HG03175 (cell line): ENCODE measurements around the gene PNPLA7.
"Not testable (repeated sequence)": the region's sequence is repeated elsewhere in the genome, so short reads cannot be mapped to it uniquely, and the experiment has no call there.

ENCODE experiments used
- ATAC-seq: cut with Tn5 transposase; IDR thresholded peaks from one replicate; pipeline ENCODE4 v1.9.1; 2021; ENCODE audit warnings: mild to moderate bottlenecking, moderate library complexity; ENCODE audit not compliant: unreplicated experiment

PNPLA7 gene

DNA sequence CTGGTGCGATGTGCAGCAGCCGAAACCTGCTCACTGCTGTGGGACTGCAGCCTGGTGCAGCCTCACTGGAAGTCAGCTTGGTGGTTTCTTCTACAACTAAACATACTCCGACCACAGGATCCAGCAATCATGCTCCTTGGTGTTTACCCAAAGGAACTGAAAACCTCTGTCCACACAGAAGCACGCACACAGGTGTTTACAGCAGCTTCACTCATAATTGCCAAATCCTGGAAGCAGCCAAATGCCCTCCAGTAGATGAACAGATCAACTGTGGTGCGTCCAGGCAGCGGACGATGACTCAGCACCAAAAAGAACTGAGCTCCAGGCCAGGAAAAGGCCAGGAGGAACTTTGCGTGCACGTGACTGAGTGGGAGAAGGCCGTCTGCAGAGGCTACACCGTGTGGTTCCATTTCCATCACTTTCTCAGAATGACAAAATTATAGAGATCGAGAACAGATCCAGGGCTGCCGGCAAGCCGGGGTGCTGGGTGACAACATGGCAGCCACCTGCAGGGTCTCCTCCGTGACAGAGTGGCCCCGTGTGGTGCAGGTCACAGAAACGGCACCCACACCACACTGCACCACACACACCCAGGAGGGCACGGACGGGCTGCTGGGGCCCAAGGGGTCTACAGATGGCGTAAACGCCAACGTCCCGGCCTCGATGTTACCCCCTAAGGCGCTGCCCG is 68.0 kb downstream of the PNPLA7 start:
- ATAC-seq: no peak

DNA sequence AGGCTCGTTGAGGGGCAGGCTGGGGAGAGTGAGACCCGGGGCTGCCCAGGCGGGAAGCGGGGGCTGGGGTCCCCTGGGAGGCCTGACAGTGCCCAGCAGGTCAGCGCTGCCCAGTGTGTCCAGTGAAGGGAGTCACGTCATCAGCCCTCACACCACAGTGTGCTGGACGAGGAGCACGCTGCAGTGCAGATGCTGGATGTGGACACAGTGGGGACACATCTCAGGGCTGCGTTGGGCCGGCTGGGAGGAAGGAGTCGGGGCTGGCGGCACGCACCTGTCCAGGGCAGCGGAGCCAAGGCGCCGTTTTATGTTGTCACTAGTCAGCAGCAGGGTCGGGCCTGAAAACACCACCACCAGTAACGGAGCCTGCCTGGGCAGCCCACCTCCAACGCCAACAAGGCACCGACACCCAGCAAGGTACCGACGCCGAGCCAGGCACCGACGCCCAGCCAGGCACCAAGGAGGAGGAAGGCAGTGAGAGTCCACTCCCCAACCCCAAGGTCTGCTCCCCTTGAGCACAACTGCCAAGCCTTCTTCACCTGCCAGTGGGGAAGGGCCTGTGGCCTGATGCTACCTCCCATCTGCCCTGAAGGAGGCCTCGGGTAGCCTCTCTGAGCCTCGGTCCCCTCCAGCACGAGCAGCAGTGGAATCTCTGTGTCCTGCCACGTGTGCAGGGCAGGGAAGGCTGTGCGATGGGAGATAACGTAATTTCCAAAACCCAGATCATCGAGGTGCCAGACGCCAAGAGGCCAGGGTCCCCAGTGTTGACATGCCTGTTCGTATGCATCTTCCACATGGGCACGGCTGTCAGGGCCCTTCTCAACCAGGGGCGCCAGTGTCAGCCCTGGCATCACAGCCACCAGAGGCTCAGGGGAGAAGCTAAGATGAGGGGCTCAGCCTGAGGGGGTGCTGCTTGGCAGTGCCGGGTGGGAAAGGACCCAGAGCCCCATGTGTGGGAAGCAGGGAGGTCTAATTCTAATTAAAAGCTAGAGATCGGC is 69.2 kb downstream of the PNPLA7 start:
- no peak for ATAC-seq

DNA sequence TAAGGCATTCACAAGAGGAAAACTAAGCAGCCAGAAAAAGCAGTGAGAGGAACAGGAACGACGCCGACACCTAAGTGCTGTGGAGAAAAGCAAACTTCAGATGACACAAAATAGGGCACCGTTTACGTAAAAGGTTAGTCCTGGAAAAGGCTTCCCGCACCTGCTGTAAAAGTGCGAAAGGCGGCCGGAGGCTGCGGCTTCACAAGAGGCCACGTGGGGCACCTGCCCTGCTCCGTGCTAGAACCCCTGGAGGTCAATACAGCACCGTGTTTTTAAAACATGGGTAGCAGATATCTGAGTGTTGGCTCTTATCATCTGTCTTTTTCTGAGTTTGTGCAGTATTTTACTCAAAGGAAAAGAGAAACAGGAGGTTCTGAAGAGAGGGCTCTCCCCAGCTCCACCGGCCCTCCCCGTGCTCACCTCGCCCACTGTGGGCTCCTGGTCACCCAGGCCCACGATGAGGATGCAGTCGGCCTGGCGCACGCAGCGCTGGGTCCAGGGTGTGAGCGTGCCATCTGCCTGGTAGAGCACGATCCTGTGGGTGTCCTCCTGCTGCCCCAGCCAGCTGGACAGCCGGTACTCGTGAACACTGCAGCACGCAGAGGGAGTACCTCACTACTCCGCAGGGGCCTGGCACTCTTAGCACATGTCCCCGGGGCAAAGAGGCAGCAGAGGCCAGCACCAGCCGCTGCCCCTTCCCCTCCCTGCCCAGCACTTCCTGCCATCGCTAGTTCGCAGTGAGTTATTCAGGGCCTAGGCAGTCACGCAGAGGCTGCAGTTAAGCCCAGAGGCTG is 70.1 kb downstream of the PNPLA7 start:
- no peak for ATAC-seq

DNA sequence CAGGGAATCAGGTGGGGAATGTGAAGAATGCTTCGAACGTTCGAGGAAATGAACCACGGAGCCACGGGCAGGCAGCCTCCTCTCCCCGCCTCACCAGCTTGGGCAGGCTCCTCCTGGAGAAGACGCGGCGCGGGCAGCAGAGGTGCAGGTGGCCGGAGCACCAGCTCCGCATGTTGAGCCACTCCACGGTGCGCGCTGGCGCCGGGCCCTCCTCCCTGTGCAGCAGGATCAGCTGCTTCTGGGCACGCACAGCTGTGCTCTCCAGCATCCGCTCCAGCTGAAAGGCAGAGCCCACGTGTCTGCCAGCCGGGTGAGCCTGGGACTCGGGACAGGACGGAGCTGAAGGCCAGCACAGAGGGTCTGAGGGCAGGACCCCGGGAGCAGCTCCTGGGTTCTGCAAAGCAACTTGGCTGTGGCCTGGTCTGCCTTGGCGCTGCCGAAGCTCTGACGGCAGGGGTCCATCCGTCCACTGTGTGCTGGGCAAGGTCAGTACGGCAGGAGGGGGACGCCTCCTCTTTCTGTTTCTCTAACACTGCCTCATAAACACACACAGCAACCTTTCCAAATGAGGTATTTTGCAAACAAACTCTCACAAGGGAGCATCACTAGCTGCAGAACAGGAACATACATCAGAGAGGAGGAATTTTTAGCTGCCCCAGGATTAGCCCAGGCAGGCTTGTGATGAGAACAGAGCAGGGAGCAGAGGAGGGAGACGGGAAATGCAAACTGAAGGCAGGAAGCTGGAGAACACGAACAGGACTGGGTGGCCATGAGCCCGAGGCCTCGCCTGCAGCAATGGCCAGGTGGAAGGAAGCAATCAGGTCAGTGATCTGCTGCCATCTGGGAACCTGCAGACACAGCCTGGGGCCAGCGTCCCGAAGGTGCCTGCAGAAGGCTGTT is 71.0 kb downstream of the PNPLA7 start:
- no peak for ATAC-seq

DNA sequence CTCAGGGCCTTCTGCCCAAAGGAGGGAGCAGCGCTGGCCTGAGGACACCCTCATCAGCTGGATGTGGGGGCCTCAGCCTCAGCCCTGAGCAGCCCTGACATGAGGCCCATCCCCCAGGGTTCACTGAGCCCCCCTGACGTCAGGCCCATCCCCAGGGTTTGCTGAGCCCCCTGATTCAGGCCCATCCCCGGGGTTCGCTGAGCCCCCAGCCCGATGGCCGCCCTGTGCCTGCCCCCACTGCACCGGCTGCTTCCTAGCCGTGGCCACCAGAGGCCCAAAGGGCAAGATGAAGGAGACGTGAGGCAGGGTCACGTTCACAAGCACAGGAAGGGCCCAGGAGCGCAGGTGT is 71.6 kb downstream of the PNPLA7 start:
- no peak for ATAC-seq

DNA sequence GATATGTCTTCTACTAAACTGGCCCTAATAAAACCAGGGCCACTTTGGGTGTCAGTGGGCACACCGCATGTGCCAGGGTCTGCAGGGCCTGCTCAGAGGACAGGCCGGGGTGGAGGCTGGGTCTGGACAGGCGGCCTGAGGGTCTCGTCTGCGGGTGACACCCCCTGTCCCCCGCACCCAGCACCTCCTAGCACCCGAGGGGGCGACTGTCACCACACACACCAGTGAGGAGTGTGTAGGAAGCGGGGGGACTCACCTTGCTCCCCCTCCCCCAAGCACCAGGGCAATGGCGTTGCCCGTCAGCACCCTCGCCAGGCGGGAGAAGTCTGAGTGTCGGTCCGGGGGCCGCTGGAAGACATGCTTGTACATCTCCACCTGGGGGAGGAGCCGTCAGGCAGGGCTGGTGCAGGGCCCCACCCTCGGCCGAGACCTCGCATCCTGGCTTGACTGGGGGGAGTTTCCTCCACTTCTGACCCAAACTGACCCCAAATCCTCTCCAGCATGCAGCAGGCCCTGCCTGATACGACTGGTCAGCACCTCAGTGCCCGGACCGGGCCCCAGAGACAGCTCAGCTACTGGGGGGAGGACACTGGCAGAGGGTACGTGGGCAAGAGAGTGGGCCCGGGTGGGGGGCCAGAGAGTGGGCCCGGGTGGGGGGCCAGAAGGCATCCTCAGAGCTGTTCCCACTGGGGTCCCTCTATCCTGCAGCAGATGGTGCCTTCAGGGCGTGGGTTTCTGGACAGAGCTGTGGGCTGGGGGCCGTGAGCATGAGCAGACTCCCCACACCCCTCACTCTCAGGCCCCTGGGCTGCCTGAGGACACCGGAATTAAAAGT is 72.2 kb downstream of the PNPLA7 start:
- no peak for ATAC-seq

DNA sequence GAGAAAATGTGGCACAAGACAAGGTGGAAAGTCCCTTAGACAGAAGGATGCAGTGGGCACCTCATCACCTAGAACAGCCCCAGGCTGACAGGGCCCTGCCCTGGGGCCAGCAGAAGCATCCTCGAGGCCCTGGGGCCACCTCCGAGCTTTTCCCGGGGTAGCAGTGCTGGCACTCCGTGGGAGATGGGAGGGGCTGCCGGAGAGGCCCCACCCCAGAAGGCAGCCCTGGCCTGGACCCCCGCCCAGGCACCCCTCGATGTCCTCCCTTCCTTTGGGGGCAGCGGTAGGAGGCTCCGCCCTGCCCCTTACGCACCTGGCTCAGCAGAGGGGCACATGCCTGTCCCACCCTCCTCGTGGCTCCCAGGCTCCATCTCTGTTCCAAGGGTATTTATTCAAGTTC is 73.3 kb downstream of the PNPLA7 start:
- ATAC-seq: no peak

DNA sequence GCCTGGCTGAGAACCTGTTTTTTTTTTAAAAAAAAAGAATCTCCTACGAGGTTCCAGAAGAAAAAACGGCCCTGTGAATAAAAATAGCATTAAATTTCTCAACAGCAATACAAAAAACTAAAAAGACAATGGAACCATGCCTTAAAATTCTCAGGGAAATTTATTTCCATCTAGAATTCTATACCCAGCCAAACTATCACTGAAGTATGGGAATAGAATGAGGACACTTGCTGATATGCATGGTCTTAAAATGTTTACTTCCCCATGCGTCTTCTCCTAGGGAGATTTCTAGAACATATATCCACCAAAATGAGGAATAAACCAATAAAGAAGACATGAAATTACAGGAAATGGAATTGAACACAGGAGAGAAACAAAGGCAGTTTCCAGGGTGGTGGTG is 74.5 kb downstream of the PNPLA7 start:
- ATAC-seq: no peak

DNA sequence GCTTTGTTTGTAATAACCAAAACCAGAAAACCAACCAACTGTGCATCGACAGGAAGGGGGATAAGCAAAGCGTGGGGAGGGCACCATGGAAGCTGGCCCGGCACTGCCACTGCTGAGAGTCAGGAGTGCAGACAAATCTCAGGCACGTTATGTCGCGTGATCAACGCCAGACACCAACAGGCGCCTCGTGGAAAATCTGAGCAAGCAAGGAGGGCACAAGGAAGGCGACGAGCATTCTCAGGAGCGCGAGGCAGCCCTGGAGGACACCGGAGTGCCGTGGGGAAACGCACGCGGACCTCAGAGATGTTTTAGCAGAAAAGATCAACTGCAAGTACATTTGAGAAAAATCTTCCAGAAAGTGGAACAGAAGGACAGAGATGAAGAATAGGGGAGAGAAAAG is 75.9 kb downstream of the PNPLA7 start:
- no peak for ATAC-seq

DNA sequence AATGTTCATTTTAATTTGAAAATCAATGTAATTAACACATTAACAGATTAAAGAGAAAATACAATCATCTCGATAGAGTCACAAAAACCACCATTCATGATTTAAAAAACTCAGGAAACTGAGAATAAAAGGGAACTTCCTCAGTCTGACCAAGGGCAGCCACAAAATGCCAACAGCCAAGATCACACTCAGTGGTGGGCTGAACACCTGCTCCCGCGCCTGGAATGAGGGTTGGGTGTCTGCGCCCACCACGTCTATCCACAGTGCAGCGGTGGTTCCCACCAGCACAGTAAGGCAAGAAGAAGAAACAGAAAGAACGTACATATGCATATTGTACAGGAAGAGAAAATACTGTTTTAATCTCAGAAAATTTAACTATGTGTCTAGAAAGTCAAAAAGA is 79.4 kb downstream of the PNPLA7 start:
- no peak for ATAC-seq

DNA sequence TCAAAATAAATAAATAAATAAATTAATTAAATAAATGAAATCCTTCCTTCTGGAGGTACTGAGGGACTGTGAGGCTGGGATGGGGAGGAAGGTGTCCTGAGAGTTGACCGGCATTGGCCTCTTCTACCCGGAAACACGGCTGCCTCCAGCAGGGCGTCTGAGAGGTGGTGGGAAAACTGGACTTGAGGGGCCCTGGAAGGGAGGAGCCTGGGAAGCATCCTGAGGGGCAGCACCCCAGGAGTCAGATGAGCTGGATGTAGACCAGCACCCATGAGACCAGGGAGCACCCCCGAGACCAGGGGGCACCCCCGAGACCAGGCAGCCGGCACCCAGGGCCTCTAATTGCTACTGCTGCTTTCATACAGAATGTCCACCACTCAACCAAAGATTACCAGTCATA is 82.3 kb downstream of the PNPLA7 start:
- ATAC-seq: no peak

DNA sequence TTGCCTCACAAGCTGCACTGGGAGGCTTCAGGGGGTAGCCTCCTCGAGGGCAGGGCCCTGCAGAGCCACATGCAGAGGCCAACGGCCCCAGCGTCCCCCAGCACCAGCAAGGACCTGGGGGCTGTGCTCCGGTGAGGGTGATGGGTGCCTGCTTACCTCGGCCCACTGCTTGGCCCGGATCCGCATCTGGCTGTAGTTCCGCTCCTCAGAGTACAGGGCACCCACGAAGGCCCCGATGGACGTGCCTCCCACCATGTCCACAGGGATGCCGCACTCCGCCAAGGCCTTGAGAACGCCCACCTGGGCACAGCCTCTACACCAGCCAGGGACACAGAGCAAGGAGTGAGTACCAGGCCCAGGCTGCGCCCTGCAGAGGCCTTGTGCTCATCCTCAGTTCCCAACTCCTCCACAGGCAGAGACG is 83.0 kb downstream of the PNPLA7 start:
- ATAC-seq: no peak

DNA sequence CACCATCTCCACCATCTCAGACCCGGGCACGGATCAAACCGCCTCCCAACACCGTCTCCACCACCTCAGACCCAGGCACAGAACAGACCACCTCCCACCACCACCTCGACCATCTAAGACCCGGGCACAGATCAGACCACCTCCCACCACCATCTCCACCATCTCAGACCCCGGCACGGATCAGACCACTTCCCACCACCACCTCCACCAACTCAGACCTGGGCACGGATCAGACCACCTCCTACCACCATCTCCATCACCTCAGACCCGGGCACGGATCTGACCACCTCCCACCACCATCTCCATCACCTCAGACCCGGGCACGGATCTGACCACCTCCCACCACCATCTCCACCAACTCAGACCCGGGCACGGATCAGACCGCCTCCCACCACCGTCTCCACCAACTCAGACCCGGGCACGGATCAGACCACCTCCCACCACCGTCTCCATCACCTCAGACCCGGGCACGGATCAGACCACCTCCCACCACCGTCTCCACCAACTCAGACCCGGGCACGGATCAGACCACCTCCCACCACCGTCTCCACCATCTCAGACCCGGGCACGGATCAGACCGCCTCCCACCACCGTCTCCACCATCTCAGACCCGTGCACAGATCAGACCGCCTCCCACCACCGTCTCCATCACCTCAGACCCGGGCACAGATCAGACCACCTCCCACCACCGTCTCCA is 83.7 kb downstream of the PNPLA7 start:
- ATAC-seq: not testable (repeated sequence)

DNA sequence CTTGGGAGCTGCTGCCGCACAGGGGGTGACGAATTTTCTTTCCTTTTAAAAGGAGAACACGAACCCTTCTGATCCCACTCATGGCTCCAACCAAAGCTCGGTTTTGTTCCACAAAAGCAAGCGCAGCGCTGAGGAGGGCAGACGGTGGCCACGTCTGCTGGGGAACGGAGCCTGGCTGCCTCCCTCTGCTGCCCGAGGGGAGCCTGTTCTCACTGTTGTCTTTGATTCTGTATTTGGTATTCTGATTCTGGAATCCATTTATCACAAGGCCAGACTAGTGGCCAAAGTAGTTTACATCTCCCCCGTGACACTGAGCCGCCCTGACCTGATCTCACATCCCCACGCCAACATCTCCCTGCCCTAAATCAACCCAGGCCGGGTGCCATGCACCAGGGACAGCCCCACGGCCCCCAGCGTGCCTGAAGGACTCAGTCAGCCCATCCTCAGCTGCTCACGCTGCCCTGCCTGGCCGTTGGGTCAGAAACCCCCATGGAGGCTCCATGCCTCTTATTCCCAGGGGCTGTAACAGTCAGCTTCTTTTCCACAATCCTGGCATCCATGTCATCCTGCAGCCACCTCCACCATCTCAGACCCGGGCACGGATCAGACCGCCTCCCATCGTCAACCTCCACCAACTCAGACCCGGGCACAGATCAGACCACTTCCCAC is 84.3 kb downstream of the PNPLA7 start:
- ATAC-seq: no peak

DNA sequence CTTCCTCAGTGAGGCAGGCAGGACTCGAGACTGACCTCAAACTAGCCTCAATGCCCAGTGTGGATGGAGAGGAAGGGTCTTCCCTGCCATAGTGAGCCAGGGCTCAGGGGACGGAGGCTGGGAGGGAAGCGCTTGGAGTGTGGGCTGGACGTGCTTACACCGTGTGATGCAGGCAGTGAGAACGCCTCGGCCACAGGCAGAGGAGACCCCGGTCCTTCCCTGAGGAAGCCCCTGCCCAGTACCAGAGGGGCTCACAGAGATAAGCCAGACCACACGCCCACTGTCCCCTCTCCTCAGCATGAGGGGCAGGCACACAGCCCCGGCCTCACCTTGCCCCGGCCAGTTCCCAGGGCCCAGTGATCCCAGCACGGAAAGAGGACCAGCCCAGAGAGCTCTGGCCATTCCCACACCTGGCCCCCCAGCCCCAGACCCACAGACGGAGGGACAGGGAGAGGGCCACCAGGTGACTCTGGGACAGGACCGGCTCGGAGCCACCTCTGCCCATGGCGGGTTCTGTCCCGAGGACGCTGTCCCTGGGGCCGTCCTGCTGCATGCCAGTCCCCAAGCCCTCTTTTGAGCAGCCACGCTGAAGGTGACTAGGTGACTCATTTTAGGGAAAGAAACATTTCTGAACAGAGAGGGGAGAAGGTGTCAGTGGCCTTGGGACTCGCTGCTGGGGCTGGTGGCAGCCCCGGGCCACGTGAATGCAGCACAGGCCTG is 85.0 kb downstream of the PNPLA7 start:
- no peak for ATAC-seq

DNA sequence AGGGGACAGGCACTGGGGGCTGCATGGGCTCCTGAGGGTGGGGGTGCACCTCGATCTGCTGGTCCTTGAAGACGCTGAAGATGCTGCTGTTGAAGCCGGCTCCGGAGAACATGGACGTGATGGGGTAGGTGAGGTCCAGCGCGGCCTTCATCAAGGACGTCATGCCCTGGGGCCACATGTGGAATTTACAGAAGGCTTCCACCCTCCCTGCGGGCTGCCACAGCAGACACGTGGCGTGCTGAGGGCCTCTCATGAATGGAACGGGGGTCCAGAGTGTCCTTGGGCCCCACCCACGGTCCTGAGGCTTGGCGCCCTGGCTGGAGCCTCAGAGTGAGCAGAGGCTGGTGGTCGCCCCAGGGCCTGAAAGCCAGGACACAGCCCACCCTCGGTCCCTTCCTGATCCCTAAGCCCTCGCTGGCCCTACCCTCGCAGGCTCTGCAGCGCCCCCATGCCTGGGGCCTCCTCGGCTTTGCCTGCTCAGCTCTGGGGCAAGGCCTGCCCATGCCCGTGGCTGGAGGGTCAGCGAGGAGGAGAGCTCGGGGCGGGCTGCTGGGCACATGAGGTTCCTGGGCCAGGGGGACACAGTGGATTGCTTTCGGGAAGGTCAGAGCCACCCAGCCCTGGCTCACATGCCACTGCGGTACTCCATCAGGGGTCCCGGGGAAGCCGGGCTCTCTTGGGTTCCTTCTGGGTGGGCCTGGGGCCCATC is 85.8 kb downstream of the PNPLA7 start:
- no peak for ATAC-seq

DNA sequence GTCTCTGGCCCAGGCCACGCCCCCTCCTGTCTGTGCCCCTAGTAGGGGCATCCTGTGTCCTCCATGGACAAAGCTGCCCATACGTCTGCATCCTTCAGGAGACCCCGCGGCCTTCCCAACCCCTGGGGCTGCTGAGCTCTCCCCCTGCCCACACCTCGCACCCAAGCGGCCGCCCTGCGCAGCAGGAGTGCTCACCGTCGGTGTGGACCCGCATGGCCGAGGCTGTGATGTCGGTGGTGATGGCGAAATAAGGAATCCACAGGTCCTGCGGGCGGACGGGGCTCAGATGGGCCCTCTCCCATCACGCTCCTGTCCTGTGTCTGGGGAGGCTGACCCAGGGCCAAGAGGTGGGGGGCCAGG is 86.3 kb downstream of the PNPLA7 start:
- ATAC-seq: no peak
